GM21723 (cell line): ENCODE data around the gene SLC49A3.
"Not testable (repeated sequence)": the region's sequence is repeated elsewhere in the genome, so short reads cannot be mapped to it uniquely, and the experiment has no call there.

ENCODE experiments used
- ATAC-seq: cut with Tn5 transposase; IDR thresholded peaks from one replicate; pipeline ENCODE4 v1.9.1; 2021; ENCODE audit warnings: mild to moderate bottlenecking, moderate library complexity; ENCODE audit not compliant: unreplicated experiment

The SLC49A3 gene

GRCh38 chr4:688854-689681 lies at the start of gene SLC49A3:
SLC49A3 (minus strand) TSS chr4:689151; CDS start chr4:689127, 24 bp downstream.
- no peak for ATAC-seq

DNA sequence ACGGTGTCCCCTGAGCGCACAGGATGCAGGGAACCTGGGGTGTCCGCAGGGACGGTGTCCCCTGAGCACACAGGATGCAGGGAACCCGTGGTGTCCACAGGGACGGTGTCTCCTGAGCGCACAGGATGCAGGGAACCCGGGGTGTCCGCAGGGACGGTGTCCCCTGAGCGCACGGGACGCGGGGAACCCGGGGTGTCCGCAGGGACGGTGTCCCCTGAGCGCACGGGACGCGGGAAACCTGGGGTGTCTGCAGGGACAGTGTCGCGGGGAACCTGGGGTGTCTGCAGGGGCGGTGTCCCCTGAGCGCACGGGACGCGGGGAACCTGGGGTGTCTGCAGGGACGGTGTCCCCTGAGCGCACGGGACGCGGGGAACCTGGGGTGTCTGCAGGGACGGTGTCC lies 47.6 kb upstream of the SLC49A3 start:
- not testable (repeated sequence) for ATAC-seq

GRCh38 chr4:735583-735982 lies 46.6 kb upstream of the SLC49A3 start:
- no peak for ATAC-seq

DNA sequence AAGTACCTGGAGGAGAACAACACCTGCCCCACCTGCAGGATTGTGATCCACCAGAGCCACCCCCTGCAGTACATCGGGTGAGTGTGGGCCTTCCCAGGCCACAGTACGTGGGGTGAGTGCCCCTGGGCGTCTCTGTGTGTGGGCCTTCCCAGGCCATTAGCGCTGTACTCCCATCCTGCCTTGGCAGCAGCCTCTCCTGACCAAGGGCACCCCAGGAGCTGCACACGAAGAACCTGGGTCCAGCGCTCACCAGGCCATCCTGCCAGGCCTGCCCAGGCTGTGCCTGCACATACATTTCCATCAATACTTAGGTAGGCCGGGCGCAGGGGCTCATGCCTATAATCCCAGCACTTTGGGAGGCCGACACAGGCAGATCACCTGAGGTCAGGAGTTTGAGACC lies 46.0 kb upstream of the SLC49A3 start:
- no peak for ATAC-seq

- no peak for ATAC-seq
These were observed 45.1 kb upstream of the SLC49A3 start for GRCh38 chr4:734075-734474.

DNA sequence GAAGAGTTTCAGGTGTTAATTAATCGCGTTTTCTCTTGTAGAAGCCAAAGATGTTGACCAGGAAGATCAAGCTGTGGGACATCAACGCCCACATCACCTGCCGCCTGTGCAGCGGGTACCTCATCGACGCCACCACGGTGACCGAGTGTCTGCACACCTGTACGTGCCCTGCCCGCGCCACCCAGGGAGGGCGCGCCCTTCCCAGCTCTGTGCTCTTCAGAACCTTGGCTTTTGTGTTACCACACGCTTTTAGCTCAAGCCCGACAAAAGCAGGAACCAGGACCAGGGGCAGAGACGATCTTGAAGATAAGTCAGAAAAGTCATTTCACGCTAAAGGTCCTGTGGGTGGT lies 44.7 kb upstream of the SLC49A3 start:
- ATAC-seq, result no peak

GRCh38 chr4:732911-733630 lies 44.1 kb upstream of the SLC49A3 start:
- ATAC-seq, result no peak

DNA sequence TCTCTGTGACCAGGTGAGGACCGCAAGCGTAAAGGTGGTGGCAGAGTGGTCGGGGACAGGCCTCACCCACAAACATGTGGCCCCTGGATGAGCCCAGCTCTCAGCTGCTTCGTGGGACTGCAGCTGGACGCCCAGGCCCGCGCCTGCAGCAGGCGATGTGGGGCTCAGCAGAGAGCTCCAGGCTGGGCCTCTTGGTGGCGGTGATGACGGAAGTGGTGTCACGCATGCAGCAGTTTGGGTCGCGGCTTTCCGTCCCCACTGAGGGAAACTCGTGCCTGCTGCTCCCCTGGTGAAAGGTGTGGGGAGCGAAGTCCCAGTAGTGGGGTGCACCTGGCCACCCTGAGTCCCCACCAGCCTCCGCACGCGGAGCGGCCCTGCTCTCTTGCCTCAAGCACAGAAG lies 43.5 kb upstream of the SLC49A3 start:
- ATAC-seq, result no peak

- ATAC-seq, result not testable (repeated sequence)
These were observed 43.0 kb upstream of the SLC49A3 start for GRCh38 chr4:731954-732353.

DNA sequence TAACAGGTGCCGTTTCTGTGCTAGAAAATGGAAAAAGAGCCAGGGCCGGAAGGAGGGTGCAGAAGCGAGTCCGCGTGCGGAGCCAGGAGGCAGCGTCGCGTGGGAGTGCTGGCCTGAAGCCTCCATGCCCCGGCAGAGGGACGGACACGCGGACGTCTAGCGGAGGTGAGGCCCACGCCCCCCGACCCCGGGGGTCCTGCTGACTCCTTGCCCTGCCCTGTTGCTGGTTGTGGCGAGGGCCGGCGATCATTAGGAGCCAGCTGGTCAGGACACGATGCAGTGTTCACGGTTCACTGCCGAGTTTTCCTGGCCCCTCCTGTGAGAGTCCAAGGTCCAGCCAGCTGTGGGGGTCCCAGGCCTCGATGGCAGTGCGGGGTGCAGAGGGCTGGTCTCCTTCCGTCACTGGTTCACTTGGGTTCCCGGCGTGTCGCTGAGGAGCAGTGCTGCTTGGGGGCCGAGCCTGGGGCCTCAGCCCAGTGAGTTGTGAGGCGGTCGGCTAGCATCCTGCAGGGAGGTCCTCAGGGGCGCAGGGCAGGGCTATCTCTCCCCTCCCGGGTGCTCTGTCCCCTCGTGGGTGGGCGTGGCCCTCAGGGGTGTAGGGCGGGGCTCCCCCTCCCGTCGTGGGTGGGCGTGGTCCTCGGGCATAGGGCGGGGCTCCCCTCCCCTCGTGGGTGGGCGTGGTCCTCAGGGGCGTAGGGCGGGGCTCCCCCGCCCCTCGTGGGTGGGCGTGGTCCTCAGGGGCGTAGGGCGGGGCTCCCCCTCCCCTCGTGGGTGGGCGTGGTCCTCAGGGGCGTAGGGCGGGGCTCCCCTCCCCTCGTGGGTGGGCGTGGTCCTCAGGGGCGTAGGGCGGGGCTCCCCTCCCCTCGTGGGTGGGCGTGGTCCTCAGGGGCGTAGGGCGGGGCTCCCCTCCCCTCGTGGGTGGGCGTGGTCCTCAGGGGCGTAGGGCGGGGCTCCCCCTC lies 42.3 kb upstream of the SLC49A3 start:
- ATAC-seq, result not testable (repeated sequence)

- ATAC-seq, result no peak
These were observed 41.6 kb upstream of the SLC49A3 start for GRCh38 chr4:730511-730910.

GRCh38 chr4:729336-730315 lies 40.7 kb upstream of the SLC49A3 start:
- ATAC-seq, result no peak

DNA sequence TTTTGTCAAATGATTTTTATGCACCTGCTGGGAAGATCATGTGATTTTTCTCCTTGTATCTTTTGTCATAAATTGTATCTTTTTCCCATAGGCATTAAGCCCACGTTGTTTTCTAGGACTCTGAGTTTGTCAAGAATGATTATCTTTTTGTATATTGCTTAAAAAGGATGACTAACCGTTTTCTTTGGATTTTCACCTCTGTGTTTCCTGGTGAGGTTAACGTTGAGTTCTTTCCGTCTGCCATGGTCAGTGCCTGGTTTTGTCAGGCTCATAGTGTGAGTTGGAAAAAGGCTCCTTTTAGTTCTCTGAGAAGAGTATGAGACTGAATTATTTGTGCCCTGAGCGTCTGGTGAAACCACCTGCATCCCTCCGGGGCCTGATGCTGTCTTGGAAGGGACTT lies 38.6 kb upstream of the SLC49A3 start:
- no peak for ATAC-seq

DNA sequence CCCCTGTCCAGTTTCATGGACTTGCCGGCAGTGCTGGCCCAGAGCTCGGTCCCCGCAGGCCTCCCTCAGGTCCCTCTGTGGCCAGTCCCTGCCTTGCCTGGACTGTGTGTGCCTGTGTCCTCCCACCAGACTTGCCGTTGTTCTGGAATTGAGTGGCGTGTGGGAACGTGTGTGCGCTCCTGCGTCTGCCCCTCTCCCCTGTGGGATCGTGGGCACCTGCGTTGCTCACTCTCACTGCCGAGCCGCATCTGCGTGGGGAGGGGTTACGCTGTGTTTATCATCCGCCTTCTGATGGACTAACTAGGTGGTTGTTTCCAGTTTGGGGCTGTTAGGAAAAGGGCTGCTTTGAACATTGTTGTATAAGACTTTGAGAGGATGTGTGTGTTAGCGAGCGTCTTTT lies 37.9 kb upstream of the SLC49A3 start:
- no peak for ATAC-seq

GRCh38 chr4:726235-726787 lies 37.4 kb upstream of the SLC49A3 start:
- no peak for ATAC-seq

DNA sequence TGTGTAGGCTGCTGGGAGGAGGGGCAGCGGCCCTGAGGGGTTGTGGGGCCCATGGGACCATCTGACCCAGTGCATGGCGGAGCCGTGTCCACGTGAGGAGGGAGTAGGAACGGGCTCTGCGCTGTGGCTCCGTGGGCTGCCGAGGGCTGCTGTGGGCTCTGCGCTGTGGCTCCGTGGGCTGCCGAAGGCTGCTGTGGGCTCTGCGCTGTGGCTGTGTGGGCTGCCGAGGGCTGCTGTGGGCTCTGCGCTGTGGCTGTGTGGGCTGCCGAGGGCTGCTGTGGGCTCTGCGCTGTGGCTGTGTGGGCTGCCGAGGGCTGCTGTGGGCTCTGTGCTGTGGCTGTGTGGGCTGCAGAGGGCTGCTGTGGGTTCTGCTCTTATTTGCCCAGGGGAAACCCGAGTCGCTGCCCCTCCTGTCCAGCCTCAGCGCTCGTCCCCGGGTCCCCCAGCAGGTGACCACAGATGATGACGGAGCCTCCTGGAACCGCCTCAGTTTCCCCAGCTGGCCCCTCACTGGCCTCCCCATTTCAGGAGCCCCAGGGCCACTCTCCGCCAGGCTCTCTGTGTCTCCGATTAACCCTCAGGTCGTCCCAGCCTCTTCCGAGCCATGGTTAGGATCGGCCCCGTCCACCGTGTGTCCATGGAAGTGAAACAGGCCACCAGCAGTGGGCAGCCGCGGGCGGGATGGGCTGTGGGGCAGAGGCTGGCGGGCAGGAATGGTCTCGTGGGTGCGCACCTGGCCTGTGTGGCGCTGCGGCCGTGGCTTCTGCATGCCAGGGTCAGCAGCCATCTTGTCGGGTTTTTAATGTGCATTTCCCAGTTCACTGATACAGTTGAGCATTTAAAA lies 36.7 kb upstream of the SLC49A3 start:
- no peak for ATAC-seq

DNA sequence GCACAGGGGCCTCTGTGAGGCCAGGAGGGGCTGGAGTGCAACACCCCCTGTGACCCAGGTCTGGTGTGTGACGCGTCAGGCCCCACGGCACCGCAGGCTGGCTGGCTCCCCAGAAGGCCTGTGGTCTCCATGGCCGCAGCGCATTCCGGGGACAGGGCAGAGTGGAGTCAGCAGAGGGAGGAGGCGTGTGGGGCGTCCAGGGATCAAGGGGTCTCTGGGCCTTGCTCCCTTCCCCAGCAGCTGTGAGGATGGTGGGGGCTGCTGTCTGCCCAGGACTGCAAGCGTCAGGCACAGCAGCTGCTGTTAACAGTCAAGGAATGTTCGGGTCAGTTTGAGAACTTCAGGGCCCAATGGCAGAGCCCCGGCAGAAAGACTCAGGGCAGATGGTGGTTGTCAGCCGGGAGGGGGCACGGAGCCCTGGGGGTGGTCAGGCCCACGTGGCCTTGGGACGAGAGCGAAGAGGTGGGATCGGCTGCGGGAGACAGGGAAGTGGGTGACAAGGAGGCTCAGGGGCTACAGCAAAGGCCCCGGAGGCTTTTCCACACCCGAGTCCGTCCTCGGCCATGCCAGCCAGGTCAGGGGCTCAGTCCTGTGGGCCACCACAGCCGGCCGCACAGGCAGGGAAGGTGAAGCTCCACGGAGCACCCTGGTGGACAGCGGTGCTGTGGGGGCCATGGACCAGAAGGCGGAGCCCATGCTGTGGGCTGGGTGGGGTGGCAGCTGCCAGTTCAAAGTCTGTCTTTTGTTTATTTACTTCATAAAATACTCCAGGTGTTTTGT lies 35.0 kb upstream of the SLC49A3 start:
- no peak for ATAC-seq

DNA sequence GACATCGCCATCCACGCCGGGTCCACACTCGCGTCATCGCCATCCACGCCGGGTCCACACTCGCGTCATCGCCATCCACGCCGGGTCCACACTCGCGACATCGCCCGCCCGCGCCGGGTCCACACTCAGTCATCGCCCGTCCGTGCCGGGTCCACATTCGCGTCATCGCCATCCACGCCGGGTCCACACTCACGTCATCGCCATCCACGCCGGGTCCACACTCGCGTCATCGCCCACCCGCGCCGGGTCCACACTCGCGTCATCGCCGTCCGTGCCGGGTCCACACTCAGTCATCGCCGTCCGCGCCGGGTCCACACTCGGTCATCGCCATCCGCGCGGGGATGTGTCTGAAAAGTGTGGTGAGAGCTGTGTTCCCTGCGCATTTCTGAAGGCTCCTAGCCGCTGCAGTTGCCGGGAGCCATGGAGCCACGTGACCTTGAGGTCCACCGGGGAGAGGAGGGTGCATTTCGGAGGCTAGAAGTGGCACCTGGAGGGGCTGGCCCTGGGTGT lies 34.0 kb upstream of the SLC49A3 start:
- no peak for ATAC-seq
